ENCODE data around the gene TEX54.
A peak's percentile ranks its signal among the peaks of the same experiment; 100 is the strongest.

Gene TEX54

DNA sequence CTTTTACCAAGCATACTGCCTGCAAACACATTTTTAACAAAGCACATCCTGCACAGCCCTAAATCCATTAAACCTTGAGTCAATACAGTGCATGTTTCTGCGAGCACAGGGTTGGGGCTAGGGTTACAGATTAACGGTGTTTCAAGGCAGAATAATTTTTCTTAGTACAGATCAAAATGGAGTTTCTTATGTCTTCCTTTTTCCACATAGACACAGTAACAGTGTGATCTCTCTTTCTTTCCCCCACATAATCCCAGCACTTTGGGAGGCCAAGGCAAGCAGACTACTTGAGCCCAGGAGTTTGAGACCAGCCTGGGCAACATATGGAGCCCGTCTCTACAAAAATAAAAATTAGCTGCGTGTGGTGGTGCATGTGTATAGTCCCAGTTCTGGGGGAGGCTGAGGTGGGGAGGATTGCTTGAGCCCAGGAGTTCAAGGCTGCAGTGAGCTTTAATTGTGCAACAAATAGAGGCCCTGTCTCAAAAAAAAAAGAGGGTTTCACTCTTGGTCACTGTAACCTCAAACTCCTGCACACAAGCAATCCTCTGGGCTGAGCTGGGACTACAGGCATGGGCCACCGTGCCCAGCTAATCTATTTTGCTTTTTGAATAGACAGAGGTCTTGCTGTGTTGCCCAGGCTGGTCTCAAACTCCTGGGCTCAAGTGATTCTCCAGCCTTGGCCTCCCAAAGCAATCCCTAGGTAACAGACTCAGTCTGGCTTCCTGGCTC lies 28.4 kb upstream of the TEX54 start:
- TF ChIP-seq GATA2 (IDR thresholded peaks at IDR 0.05; ENCODE audit: low read depth, low read length): no peak
- TF ChIP-seq GATA3 (IDR thresholded peaks at IDR 0.05; ENCODE audit: low read depth, low read length): no peak

DNA sequence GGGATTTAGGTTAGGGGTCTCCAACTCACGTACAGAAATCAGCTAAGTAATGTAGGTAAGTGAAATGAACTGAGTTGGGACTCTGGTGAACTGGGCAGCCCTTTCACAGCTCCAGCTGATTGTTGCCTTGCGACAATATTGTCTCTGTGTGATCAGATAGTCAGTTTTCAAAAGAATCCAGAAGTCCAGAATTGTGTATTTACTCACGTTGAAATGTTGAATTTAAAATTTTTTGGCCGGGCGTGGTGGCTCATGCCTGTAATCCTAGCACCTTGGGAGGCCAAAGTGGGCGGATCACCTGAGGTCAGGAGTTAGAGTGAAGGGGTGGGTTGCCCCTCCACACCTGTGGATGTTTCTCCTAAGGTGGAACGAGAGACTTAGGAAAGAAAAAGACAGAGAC lies 25.6 kb upstream of the TEX54 start:
- no peak for TF ChIP-seq GATA2 (IDR thresholded peaks at IDR 0.05; ENCODE audit: low read depth, low read length)
- TF ChIP-seq GATA3 (IDR thresholded peaks at IDR 0.05; ENCODE audit: low read depth, low read length): no peak

DNA sequence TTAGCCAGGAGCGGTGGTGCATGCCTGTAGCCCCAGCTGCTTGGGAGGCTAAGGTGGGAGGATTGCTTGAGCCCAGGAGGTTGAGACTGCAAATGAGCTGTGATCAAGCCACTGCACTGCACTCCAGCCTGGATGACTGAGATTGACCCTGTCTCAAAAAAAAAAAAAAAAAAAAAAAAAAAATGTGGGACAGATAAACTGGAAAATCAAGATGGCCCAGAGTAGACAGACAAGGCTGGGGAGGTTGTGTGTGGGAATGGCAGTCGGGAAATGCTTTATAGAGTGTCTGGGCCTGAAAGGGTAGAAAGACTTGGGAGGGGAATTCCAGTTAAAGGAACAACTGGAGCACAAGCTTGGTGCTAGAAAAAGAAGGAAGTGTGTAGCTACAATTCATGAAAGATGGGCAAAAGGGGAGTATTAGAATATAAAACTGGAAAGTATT lies 24.9 kb upstream of the TEX54 start:
- no peak for TF ChIP-seq GATA2 (IDR thresholded peaks at IDR 0.05; ENCODE audit: low read depth, low read length)
- no peak for TF ChIP-seq GATA3 (IDR thresholded peaks at IDR 0.05; ENCODE audit: low read depth, low read length)

DNA sequence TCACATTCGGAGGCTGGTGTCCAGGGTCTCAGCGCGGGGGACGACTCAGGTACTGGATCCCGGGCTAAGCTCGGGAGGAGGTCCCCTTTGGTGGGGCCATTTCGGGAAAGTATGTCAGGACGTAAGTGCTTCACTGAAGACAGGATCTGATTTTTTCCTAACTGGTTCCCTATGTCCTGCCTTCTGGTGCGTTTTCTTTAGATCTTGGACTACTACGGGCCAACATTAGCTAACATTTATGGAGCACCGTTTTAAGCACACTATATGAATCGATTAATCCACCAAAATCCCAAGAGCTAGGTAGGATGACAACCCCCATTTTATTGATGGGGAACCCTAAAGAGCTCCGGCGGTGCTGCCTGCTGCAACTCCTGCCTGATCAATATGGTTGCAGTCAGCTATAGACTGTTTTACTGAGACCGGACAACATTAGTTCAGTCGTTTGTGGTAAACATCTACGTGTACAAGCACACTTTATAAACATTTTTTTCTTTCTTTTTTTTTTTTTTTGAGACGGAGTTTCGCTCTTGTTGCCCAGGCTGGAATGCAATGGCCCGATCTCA lies 23.8 kb upstream of the TEX54 start:
- TF ChIP-seq GATA2 (IDR thresholded peaks at IDR 0.05; ENCODE audit: low read depth, low read length) (no peak; the same call in 1 of the 2 replicates), GATA3 (IDR thresholded peaks at IDR 0.05; ENCODE audit: low read depth, low read length) (no peak)

DNA sequence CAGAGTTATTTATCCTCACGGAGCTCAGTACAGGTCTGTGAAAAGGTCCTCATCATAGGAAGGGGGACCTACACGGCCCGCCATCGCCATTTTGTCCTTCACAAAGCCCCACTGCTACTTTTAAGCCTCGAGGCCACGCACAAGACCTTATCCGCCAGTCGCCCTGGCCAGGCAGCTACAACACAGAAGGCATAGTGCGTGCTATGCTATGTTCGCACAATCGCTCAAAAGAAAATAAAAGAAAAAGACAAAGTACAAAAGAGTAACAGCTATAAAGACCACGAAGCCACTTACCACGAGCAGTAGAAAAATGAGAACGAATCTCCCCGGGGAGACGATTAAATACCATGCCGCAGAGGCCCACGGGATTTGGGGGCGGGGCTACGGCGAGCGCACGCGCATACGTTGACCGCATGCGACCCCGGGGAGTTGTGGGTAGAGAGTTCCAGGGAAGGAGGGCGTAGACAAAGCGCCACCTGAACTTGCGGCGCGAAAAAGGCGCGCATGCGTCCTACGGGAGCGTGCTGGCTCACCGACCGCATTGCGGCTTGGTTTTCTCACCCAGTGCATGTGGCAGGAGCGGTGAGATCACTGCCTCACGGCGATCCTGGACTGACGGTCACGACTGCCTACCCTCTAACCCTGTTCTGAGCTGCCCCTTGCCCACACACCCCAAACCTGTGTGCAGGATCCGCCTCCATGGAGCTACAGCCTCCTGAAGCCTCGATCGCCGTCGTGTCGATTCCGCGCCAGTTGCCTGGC lies 23.1 kb upstream of the TEX54 start:
- TF ChIP-seq GATA3 (IDR thresholded peaks at IDR 0.05; ENCODE audit: low read depth, low read length) (no peak), GATA2 (IDR thresholded peaks at IDR 0.05; ENCODE audit: low read depth, low read length) (peak; percentile 5; the same call in 1 of the 2 replicates)

DNA sequence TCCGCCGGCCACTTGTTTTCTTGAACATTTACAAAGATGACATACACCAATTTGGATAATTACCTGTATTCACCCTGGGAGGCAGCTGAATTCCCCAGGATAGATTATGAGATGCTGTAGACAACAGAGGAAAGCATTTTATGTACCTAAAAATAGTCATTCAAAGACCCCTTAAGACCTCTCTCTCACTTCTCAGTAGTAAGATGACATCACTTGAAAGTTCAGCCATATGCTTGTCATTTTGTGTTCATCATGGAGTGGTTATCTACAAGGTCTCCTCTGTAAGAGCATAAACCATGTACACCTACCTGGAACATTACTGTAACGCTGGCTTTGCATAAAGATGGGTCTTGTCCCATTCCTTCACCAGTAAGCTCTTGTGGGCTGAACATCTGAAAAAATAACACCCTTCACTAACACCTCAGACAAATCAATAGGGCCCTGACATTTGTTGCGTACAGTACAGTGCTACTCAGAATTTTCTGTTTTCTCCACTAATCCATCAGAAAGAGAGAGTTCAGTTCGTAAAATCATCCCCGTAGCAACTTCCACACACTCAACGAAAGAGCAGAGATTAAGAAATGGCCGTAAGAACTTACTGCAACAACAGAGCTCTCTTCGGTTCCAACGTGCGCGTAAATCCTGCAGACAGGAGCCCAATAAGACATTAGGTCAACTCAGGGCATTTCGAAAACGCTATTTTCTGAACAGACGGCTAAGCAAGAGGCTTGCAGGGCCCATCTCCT lies 22.4 kb upstream of the TEX54 start:
- TF ChIP-seq GATA2 (IDR thresholded peaks at IDR 0.05; ENCODE audit: low read depth, low read length) (no peak), GATA3 (IDR thresholded peaks at IDR 0.05; ENCODE audit: low read depth, low read length) (no peak)

DNA sequence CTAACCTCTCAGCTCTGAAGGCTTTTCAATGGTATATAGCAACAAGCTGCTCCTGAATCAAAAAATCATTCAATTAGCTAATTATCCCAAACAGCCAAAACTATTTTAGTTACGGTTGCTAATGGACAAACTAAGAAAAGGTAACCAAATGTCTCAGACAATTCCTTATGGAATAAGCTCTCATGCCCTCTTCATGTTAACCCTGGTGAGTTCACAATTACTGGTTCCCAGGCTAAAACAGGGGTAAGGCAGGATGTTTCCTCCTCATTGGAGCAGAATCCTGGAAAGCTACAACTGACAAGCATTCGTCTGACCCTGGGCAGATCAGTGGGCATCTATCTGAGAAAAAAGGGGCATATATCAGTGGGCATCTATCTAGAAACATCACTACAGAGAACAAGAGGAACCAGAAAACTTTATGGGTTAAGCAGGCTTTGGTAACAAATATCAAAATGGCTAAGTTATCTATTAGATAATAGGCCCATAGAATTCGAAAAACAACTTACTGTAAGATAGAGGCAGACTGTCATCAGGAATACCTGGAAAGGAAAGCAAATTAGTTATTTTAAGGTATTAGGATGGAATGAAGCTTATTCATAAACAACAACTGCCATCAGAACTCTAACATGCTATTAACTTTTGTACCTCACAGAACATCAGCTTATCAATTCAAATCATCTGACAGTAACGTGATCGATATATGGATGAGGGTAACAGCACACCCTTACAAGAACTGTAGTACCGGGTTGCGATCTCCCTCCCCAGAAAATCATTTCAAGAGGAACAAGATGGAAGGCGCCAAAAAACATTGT lies 21.6 kb upstream of the TEX54 start:
- TF ChIP-seq GATA2 (IDR thresholded peaks at IDR 0.05; ENCODE audit: low read depth, low read length) (no peak; the same call in 1 of the 2 replicates), GATA3 (IDR thresholded peaks at IDR 0.05; ENCODE audit: low read depth, low read length) (no peak)

DNA sequence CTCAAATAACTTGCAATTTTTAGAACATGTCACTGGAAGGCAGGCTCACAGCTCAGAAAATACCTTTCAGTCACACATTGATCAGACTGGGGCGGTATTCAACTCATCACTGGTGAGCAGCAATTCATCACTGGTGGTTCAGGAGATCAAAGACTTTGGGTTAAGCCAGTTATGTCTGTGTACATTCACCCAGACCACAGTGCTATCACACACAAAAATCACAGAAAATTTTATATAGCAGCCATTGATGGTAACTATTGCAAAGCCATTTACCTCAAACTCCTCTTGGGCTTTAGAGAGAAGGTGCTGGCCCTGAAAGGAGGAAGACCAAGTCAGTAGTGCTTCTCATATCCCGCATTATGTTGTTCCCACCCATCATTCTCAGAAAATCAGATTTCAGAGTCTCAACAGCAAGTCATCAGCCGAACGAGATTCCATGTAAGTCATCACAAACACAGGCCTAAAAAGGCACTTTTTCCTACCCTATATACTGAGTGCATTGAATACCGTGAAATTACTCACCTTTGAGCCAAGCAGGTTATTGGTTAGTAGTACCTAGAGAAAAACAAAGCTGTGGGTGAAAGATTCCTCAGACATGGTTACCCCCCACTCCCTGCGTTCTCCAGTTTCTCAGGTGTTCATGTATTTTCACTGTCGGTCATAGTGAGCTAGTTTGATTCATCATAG lies 20.8 kb upstream of the TEX54 start:
- TF ChIP-seq GATA3 (IDR thresholded peaks at IDR 0.05; ENCODE audit: low read depth, low read length): no peak
- no peak for TF ChIP-seq GATA2 (IDR thresholded peaks at IDR 0.05; ENCODE audit: low read depth, low read length)

DNA sequence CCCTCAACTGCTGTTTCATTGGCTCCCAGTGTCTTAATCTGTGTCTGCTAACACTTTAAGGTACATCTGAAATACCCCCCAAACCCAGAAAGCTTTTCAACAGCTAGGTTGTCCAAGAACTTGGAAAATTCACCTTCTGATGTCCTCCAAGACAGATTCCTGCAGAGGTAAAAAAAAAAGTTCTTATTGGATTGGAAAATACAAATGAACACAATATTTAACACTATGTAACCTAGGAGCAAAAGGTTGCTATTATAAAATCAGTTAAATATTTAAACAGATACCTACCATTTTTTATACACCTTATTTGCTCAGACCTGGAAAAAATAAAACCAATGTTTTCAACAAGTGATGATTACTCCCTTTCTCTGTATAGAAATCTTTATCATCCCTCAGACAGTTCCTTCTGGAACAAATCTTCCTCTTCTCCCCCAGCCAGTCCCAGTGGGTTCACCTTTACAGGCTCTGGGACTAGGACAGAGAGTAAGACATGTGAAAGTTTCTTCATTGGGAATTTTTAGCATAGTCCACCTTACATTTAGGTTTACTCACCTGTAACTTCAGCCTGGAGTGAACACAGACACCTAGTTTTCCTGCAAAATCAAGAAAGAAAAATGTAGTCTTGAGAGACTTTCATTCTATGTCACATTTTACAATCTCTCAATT lies 20.0 kb upstream of the TEX54 start:
- TF ChIP-seq GATA2 (IDR thresholded peaks at IDR 0.05; ENCODE audit: low read depth, low read length) (no peak), GATA3 (IDR thresholded peaks at IDR 0.05; ENCODE audit: low read depth, low read length) (no peak)

DNA sequence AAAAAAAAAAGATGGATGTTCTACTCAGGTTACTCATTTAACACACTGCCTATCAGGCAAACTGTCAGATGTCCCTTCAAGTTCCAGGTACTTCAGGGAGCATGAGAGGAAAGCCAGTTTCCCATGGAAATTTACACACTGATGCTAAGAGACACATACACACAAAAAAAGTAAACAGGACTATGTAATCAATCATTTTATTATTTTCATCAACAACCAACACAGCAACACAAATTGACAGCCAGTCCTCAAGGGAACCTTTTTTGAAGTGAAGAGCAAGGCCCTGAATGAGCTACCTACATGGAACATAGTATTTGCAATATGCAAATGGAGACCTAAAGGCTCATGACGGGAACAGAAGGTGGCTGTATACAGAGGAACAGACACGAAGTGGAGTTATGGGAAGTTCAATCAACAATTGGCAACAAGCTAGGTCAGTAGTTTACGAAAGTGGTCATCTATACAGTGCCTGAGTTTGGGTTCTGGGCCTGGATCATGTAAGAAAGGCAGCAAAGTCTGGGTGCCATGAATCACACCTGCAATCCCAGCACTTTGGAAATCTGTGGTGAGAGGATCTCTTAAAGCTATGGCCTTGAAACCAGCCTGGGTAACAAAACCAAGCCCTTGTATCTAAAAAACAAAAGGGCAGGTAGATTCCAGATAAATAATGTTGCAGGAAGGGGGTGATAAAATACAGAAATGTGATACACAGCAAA lies 19.3 kb upstream of the TEX54 start:
- TF ChIP-seq GATA3 (IDR thresholded peaks at IDR 0.05; ENCODE audit: low read depth, low read length) (no peak), GATA2 (IDR thresholded peaks at IDR 0.05; ENCODE audit: low read depth, low read length) (no peak)

DNA sequence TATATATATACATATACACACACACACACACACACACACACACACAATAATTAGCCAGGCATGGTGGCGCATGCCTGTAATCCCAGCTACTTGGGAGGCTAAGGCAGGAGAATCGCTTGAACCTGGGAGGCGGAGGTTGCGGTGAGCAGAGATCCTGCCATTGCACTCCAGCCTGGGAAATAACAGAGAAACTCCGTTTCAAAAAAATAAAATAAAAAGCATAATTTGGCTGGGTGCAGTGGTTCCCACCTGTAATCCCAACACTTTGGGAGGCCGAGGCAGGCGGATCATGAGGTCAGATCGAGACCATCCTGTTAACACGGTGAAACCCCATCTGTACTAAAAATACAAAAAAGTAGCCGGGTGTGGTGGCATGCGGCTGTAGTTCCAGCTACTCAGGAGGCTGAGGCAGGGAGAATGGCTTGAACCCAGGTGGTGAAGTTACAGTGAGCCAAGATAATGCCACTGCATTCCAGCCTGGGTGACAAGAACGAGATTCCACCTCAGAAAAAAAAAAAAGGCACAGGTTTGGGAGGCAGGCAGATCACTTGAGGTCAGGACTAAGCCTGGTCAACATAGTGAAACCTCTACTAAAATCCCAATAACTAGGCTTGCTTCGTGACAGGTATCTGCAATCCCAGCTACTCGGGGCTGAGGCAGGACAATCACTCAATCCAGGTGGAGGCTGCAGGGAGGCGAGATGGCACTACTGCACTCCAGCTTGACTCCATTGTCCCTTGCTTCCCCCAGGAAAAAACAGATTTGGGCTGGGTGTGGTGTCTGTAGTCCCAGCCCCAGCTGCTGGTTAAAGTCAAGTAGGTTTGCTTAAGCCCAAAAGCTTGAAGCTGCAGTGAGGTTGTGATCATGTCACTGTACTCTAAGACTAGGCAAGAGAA lies 18.5 kb upstream of the TEX54 start:
- TF ChIP-seq GATA2 (IDR thresholded peaks at IDR 0.05; ENCODE audit: low read depth, low read length): no peak
